Right hindlimb (tissue), 1 donor: ENCODE data around the gene USP38.
"Not testable (repeated sequence)": the region's sequence is repeated elsewhere in the genome, so short reads cannot be mapped to it uniquely, and the experiment has no call there.

Source experiments
- DNase-seq: peaks from one replicate; pipeline ENCODE4 v3.0.0-alpha.2; 2018

Gene USP38

DNA sequence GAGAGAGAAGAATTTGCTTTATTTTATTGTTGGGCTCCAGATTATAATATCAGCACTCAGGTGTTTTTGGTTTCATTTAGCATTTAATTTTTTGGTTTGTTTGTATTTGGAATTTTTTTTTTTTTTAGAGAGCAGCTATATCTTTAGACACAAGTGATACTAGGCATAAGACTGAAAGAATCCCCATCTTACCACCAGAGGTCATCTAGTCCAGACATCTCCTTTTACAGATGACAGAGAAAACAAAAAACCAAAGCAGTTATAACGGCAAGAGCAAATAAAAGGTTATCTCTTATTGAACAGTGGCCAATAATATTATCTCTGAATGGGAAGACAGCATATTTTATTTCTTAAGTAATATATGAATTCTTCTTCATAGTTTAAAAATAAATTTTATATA, 22.8 kb downstream of the USP38 start:
- no peak for DNase-seq

DNA sequence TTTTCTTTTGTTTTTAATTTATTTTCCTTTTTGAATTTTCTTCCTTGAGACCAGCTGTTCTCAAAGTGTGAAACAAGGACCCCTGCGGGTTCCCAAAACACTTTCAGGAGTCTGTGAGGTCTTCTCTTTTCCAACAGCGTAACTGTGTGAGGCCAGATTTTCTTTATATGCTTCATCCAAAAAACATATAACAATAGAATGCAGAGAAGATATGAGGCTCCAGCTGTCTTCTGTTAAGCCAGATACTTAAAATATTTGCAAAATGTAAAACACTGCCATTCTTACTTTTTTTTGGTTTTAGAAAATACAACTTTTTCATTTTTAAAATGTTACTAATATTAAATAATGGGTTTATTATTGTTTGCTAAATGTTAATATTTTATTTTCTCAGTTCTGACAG, 27.8 kb downstream of the USP38 start:
- DNase-seq: no peak

DNA sequence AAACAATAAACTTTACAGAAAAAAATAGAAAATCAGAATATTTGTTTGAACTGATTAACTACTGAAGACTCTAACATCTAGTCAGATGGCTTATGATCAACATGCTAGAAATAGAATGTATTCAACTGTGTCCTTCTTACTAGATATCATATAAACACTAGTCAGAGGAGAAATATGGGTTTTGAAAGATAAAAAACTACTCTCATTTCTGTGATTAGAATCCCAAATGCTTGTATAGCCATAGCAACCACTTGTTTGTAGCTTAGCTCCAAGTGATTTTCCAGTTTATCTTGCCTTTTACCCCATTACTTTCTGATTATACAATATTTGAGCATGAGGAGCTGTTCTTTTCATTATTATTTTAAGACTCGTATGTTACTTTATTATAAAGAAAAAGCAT, 31.2 kb downstream of the USP38 start:
- no peak for DNase-seq

DNA sequence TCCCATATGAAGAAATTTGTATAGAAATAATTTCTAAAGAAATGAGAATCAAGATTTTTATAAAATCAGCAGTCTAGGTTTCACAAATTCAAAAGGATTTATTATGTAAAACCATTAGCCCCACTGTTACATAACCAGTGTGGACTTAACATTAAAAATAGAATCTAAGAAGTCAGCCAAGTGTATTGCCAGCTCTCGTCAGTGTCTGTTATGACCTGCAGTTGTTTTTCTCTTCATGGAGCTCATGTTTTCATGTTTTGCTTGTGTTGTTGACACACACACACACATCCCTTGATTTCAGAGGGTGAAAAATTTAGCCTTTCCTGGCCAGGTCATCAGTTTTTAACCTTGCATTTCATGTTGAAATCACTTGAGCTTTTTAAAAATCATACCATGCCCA, 39.5 kb downstream of the USP38 start:
- no peak for DNase-seq

DNA sequence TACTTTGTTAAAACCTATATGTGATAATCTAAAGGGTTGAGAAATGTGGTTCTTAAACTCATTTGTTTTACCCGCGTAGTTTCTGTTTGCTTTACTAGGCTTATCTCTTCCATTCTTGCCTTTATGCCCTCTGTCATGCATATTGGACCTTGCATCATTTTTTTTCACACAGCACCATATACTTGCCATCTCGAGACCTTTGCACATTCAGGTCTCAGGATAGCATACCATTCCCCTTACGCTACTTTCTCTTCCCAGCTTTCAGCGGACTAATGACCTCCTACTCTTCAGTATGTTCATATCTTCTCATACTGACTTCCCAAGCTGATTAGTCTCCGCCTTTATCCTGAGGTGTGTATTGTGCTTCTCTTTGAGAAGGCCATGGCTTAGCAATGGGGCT, 40.5 kb downstream of the USP38 start:
- no peak for DNase-seq

DNA sequence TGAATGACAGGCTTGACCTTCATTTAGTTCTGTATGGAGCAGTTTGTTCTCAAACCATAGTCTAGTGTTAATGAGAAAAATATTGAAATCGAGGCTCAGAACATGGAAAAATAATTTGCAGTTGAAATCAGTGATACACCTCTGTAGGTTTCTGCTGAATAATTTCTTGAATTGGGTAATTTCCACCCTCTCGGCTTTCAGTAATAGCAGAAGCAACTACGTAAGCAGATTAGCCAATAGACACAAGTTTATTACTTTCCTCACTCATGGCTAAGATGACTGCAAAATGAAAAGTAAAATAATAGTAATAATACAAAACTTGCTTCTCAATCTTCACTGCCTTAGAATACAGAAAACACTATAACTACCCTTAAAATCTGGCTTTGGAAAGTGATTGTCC, 46.0 kb downstream of the USP38 start:
- DNase-seq: no peak

DNA sequence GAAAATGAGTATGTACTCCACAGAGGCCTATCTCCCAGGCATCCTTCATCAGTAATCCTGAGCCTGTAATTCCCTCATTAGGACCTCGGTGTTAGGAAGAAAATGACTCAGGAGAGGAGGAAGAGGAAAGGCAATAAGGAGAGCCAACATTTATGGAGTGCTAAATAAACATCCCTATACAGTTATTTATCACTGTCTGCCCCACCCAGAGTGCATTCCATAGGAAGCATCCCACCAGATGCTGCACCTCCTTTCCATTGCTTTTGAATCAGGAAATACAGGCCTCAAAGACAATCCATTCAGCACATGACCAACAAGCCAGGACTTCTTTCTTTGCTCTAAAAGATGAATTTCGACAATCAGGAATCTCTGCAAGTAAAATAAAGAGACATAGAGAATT, 47.6 kb downstream of the USP38 start:
- no peak for DNase-seq

DNA sequence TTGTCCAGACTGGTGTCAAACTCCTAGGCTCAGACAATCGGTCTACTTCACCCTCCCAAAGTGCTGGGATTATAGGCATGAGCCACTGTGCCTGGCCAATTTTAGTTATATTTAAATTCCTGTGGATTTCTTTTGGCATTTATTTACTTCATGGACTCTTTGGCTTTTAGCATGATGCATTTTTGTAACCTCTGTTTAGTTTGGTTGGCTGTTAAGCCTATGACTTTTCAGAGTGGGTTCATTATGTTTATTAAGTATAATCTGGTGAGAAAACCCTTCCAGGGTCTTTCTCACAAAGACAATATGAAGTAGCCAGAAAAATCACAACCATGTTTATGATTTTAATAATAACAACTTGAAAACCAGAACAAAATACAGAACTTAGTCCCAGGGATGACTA, 49.4 kb downstream of the USP38 start:
- DNase-seq: no peak

DNA sequence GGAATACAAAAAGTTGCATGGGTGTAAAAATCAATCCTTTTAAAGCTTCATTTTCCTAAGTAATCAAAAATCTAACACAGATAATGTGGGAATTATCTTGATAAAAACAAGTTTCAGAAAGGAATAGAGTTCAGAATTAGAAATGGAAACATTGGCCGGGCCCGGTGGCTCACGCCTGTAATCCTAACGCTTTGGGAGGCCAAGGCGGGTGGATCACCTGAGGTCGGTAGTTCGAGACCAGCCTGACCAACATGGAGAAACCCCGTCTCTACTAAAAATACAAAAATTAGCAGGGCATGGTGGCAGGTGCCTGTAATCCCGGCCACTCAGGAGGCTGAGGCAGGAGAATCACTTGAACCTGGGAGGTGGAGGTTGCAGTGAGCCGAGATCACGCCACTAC, 52.5 kb downstream of the USP38 start:
- DNase-seq: not testable (repeated sequence)

DNA sequence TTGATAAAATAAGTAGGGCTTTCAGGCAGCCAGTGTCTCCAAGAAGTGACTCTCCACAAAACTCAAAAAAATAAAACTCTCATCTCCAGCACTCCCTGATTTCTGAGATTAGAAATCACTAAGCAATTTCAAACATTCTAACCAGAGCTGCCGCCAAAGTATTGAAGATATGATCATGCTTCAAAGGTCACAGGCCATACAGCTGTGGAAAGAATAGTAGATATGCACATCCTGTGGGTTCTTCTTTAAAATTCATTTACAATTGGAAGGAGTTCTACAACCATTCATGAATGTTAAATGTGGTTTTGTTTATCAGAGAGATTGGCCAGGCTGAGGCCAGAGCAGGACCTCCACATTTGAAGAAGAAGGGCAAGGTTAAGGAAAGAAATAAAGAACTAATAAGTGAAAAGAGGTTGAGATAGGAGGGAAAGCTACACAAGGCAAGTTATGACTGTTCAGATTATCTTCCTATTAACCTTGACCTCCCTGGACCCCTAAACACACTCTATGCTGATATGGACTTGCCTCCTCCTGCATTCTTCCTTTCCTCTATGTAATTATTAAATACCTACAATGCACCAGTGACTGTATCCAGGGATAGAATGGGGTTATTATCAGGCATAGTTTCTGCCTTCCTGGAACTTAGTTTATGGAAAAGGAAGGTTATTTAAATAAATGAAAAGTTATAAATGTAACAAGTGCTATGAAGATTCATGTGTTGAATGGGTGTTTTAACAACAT, 56.4 kb downstream of the USP38 start:
- DNase-seq: no peak

DNA sequence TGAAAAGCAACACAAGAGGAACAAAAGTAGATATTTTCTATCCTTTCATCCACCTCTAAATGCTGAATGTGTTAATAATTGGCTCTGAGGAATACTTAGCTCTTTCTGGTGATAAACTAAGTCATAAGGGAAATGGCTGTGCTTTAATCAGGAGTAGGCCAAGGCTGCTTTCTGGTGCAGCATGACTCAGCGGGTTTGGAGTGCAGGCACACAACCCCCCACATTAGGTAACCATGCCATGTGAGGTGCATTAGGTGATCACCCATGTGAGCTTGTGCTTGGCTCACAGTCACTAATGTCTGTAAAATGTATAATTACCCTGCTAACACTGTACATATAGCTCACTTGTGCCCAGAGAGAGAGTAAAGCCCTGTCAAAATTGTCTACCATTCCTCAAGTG, 57.2 kb downstream of the USP38 start:
- no peak for DNase-seq

DNA sequence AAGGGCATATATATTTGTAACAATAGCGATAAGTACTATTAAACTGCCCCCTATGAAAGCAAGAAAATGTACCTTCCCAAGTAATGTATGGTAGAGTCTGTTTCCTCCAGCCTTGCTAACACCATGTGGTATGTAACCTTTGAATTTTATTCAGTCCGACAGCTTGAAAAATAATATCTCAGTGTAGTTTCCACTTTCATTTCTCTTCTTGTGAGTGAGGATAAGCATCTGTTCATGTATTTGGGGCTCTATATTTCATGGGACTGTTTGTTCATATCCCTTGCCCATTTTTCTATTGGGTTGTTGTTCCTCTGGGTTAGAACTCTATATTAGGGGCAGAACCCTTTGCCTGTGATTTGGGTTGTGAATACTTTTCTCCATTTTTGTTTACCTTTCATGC, 58.3 kb downstream of the USP38 start:
- no peak for DNase-seq

DNA sequence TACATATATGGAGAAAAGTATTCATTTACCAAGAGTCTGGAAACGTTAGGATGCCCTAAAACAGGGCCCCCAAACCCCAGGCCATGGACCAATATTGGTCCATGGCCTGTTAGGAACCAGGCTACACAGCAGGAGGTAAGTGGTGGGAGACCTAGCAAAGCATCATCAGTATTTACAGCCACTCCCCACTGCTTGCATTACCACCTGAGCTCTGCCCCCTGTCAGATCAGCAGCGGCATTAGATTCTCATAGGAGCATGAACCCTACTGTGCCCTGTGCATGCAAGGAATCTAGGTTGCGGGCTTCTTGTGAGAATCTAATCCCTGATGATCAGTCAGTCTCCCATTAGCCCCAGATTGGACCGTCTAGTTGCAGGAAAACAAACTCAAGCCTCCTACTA, 62.3 kb downstream of the USP38 start:
- DNase-seq: no peak

DNA sequence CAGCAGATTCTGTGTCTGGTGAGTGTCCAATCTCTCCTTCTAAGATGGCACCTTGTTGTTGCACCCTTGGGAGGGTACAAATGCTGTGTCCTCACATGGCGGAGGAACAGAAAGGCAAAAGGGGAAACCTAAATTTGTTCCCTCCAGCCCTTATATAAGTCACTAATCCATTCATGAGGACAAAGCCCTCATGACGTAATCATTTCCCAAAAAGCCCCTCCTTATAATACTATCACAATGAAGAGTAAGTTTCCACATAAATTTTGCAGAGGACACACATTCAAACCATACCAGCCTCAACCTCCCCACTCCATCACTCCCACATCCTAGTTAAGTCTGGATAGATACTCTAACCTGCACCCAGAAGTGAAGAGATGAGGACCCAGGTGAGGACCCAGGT, 63.1 kb downstream of the USP38 start:
- DNase-seq: no peak

DNA sequence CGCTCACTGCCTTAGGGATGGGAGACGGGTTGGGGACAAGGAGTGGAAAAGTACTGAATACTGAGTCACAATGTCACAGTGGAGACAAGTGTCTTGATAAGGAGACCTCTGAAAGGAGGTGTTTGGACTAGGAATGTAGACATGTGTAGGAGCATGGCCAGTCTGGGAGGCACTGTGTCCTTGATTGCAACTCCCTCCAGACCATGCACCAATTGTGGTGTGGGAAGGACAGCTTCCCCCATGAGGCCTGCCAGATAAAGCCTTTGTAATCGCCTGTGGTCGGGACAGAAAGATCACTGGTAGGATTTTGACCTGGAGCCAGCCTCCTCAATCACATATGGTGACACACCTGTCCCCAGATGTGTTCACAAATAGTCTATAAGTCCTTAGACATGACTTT, 64.1 kb downstream of the USP38 start:
- DNase-seq: no peak

DNA sequence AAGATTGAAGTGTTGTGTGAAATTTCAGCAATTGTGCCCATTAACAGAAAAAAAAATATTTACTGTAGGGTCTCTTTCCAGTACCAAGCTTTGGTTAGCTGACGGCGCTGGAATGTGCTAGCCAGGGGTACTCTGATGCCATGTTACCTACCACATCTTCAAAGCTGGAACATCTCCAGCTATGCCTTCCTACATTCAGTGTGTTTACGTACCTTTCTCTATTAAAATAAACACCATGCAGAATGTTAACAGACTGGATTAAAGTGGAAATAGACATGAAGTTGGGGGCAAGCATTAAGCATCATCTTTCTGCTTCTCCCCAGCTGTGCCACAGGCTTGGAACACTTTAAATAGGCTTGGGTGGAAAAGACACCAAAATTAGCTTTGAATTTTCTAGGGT, 65.9 kb downstream of the USP38 start:
- no peak for DNase-seq

DNA sequence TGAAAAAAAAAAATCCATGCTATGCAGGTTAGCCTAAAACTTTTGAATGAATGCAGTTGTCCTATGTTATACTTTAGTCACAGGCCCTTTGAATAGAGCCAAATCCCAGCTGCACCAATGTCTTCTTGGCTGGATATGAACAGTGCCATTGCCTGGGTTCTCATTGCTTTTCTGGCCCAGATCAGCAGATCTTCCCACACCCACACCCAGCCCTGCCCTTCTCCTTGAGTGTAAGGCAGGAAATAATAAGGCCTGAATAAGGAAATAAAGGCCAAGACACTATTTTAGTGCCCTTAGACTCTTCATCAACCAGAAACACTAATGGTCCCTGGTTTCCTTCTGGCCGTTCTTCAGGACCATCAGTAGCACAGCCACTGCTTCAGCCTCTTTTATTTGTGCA, 66.6 kb downstream of the USP38 start:
- DNase-seq: no peak

DNA sequence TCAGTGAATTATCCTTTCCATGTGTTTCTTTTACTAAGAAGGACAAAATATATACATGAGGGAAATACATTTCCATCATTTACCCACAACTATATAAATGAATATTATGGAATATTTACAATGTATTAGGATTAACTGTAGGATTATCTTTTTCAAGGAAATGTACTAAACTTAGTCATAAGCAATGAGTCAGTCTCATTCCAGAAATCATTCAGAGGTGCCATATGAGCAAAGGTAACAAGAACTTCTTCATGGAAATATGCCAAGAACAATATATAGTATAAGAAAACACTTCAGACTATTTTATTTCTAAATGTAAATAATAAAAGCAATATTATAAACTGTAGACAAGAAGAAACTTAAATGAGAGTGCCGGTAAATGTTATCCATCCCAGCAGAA, 67.1 kb downstream of the USP38 start:
- DNase-seq: no peak

DNA sequence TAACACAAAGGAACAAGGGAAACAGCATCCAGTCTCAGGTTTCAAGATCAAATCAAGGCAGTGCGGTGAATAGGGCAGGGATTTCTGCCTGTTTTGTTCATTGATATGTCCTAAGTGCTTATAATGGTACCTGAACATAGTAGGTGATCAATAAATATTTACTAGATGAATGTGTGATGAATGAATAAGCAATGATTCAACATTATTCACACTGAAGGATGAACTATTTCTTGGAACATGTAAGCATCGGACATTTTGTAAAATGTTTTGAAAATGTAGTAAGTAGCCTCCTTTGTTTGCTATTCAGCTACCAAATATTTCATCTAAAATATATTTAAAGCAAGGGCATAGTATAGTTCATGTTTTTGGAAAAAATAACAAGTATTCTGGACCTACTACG, 67.8 kb downstream of the USP38 start:
- DNase-seq: no peak

DNA sequence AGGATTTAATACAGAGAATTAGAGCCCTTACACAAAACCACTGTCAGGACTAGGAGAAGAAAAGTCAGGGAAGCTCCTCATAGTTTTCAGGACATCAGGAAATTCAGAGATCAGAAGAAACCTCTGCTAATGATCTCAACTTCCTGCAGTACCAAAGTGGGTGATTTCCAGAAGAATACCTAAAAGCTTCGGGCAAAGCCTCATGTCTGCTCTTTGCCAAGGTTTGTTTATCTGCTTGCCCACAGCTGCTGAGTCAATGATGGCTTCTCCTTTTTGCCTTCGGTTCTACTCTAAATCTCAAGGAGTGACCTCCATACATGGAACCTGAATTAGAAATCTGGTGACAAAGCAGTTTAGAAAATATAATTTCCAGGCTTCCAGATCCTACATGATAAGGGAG, 68.4 kb downstream of the USP38 start:
- no peak for DNase-seq

DNA sequence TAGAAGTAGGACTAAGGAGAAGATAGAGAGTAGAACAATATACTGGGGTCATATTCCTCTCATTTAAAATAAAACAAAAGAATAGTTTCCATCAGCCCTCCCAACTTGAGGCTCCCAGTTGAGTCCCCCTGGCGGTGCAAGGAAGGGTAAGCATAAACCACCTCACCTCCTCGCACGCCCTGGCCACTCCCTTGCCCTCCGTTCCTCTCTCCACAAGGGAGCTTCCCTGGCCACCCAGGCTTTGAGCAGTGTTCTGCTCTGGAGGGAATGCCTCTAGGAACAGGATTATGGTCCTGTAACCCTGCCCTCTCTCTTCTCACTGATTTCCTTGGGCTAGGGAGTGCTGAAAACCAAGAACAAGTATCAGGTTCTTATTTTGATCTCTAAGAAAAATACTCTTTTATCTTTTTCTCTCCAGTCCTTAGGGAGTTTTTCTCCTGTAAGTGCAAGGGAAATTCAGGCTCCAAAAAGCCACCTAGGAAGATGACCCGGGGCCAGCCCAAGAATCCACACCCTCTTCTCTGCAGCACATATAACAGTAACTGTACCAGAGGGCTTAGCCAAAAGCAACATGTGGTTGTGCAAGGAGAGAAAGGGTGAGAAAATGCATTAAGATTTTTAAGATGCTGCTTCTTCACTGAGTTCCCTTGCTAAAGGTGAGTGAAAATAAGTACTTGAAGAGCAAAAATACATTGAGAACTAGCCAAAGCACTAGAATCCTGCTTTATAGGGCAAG, 69.9 kb downstream of the USP38 start:
- DNase-seq: peak; percentile 21

DNA sequence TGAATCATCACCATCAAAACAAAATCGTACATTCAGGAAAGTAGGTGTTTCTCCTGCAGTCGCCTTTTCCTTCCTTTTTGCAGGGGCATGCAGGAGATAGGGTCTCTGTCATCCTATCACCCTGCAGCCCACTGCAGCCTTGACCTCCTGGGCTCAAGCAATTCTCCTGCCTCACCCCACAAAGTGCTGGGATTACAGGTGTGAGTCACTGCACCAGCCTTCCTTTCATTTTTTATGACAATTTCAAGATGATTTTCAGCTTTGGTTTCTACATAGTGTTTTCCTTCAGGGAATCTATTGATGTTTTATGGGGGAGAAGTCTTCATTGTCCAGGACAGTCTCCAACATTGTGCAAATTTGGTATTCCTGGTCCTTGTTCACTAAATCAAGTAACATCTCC, 71.7 kb downstream of the USP38 start:
- DNase-seq: no peak

DNA sequence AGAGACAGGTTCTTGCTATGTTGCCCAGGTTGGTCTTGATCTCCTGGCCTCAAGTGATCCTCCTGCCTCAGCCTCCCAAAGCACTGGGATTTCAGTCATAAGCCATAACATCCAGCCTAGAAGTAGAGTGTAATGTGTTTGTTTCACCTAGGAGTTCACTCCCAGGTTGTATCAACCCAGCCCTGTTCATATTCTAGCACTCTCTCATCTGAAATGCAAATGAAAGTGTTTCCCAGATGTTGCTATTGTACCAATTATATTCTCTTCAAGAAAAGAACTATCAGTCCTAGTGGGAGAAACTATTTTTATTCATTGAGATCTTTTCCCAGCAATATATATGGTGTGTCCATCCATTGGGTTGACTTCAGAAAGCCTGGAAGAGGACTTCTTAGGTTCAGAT, 72.6 kb downstream of the USP38 start:
- DNase-seq: no peak

DNA sequence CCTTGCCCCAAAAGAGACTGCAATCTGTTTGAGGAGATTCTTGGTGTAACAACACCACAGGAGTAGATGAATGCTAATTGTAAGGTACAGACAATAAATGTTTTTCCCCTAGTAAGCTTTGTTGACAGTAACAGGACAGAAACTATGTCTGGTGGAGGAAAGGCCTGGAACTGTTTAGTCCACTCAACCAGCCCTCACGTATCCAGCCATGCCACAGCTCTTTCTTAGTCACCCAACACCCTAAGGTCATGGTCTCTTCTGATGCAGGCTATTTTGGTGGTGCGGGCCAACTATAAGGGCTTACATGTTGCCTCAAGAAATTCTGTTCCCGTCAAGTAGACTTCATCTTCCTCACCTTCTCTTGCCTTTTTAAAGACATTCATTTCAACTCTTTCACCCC, 76.0 kb downstream of the USP38 start:
- DNase-seq: no peak

DNA sequence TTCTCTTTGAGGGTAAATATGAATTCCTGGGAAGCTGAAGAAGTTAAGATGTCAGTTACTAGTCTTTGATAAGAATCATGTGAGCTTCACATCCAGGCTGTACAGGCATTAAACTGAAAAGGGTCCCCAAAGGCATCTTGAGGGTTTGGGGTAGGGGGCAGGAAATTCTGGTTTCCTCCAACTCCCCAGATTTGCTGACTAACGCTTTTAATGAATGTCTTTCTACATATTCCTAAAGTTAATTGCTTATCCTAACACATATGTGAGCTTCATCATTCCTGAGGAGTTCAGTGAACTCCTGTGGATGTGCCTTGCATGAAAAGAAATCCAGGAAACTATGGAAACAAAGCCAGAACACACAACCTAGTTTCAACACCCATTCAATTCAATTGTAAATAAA, 78.1 kb downstream of the USP38 start:
- DNase-seq: no peak
